GM12892 (cell line): Measurements from ENCODE around the gene PRR20E.
"Not testable (repeated sequence)": the region's sequence is repeated elsewhere in the genome, so short reads cannot be mapped to it uniquely, and the experiment has no call there.

Experiments used
- POLR2A ChIP-seq: IDR thresholded peaks from 2 replicates; pipeline ENCODE4 v1.6.1; 2011; ENCODE audit warnings: low read depth, low read length, control low read depth
- POLR2AphosphoS5 ChIP-seq: IDR thresholded peaks from 2 replicates; pipeline ENCODE4 v1.6.1; 2011; ENCODE audit warnings: low read depth, low read length, control low read depth
- TAF1 ChIP-seq: IDR thresholded peaks from 2 replicates; pipeline ENCODE4 v1.6.1; 2011; ENCODE audit warnings: low read depth, mild to moderate bottlenecking, control low read depth, low read length, borderline replicate concordance

DNA sequence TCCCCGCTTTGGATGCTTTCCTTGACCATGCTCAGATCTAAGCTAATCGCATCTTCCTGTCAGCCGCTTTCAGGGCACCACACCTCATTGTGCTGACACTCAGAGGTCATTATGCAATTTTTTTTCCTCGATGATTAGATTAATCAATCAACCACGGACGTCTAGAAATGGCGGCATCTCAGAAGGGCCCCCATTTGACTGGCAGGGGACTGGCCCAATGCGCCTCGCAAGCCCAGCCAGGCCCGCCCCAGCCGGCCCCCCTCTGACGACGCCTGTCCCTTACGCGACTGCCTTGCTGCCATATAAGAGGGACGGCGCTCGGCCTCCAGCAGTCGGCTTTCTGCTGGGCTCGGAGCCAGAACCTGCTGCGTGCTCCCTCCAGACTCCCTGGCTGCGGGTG, 6.7 kb upstream of the PRR20E start, which contains the start of gene PRR20D:
- not testable (repeated sequence) for TF ChIP-seq POLR2A, POLR2AphosphoS5, TAF1
